ENCODE data around the gene TYRO3.
A peak's percentile ranks its signal among the peaks of the same experiment; 100 is the strongest.
"Not testable (repeated sequence)": the region's sequence is repeated elsewhere in the genome, so short reads cannot be mapped to it uniquely, and the experiment has no call there.

TYRO3 gene

DNA sequence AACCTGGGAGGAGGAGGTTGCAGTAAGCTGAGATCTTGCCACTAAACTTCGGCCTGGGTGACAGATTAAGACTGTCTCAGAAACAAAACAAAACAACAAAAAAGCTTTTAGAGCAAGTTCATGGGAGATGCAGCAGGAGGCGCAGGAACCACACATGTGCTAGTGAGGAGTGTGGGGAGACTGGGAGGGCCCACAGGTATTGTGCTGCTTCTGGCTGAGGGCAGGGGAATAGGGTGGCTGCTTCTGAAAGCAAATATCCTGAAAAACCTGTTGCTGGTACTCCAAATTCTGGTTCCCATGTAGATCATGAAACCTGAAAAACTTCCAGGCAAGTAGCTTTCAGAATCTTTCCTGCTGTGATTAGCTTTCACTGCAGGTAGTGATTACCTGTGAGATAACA, 22.1 kb downstream of the TYRO3 start:
- TF ChIP-seq, protein P1, sequence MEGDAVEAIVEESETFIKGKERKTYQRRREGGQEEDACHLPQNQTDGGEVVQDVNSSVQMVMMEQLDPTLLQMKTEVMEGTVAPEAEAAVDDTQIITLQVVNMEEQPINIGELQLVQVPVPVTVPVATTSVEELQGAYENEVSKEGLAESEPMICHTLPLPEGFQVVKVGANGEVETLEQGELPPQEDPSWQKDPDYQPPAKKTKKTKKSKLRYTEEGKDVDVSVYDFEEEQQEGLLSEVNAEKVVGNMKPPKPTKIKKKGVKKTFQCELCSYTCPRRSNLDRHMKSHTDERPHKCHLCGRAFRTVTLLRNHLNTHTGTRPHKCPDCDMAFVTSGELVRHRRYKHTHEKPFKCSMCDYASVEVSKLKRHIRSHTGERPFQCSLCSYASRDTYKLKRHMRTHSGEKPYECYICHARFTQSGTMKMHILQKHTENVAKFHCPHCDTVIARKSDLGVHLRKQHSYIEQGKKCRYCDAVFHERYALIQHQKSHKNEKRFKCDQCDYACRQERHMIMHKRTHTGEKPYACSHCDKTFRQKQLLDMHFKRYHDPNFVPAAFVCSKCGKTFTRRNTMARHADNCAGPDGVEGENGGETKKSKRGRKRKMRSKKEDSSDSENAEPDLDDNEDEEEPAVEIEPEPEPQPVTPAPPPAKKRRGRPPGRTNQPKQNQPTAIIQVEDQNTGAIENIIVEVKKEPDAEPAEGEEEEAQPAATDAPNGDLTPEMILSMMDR (IDR thresholded peaks at IDR 0.05; ENCODE audit: borderline replicate concordance, insufficient read depth, low read depth, low read length), result 0 out of 2 replicates have a peak, but pooled peaks have one; percentile 6
- H3K4me3 ChIP-seq (ENCODE audit: low read depth, low read length), result no peak overlapping the region

DNA sequence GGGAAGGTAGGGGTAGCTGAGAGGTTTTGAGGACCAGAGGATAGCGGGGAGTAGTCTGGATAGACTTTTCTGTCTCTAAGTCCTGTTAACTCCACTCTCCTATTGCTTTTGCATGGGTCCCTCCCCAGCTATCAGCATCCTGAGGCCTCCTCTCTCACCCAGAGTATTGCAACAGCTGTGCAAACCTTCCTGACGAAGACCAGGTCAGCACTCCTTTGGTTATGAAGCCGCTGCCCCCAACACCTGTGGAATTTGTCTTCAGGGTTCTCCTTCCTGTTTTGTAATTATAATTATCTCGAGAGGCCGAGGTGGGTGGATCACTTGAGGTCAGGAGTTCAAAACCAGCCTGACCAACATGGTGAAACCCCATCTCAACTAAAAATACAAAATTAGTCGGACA, 24.8 kb downstream of the TYRO3 start:
- TF ChIP-seq, protein P1 (IDR thresholded peaks at IDR 0.05; ENCODE audit: borderline replicate concordance, insufficient read depth, low read depth, low read length), result no peak

DNA sequence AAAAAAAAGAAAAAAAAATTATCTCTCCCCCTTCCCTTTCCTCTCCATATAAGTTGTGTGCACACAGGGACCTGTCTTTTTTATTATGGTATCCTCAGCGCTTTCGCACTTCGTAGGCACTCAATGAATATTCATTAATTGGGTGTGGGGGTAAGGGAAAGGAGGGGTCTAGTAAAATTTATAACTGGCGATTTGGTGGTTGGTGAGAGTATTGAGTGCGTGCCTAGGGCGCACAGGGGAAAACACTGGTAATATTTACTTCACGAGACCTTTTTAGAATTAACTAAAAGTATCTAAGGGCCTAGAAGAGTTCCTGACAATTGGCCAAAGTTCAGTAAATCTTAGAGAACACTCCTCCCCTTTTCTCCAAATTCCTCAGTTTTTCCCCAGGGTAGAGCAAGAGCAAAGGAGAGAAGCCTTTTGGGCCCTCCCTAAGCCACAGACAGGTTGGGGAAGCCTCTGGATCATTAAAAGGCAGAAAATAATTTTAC, 25.7 kb downstream of the TYRO3 start:
- no peak overlapping the region for H3K4me3 ChIP-seq (ENCODE audit: low read depth, low read length)
- TF ChIP-seq, protein P1 (IDR thresholded peaks at IDR 0.05; ENCODE audit: borderline replicate concordance, insufficient read depth, low read depth, low read length), result no peak

More for the DNA sequence above, 24.8 kb downstream of the TYRO3 start:
- H3K4me3 ChIP-seq (ENCODE audit: low read depth, low read length), result no peak overlapping the region

DNA sequence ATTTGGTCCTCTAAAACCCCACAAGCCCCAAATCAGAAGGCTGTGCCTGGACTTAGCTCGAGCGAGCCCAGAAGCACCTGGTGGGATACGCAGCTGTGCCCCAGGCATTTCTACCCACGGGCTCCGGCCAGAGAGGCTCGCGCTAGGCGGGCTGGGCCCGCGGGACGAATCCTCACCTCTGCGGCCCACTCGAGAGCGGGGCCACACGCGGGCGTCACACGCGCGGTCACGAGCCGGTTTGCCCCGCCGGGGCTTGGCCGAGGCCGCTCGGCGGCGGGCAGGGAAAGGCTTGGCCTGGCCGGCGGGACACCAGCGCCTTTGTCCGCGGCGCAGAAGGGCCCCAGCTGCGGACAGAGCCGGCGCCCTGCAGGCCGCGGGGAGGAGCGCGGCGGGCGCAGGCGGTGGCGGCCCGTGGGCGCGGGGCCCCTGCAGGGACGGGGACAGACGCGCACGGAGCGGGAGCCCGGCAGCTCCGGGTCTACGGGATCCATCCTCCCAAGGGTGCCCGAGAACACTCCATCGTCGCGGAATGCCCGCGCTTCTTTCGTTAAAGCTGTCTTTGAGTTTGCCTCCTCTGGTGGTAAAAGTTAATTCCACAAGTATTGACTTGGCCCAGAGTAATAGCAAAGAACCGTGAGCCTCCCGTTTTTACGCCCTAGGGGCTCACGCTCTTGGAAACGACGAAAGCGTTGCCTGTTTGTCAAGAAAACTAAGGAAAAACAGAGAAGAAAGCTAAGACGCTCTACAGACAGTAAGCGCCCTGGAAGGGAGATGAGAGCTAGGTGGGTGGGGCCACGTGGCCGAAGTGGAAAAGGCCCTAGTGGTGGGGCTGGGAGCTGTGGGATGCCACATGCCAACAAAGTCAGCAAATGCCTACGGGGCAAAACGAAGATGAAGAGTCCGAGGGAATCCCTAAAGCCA, 26.4 kb downstream of the TYRO3 start:
- TF ChIP-seq, protein P1 (IDR thresholded peaks at IDR 0.05; ENCODE audit: borderline replicate concordance, insufficient read depth, low read depth, low read length), result no peak
- no peak overlapping the region for H3K4me3 ChIP-seq (ENCODE audit: low read depth, low read length)

DNA sequence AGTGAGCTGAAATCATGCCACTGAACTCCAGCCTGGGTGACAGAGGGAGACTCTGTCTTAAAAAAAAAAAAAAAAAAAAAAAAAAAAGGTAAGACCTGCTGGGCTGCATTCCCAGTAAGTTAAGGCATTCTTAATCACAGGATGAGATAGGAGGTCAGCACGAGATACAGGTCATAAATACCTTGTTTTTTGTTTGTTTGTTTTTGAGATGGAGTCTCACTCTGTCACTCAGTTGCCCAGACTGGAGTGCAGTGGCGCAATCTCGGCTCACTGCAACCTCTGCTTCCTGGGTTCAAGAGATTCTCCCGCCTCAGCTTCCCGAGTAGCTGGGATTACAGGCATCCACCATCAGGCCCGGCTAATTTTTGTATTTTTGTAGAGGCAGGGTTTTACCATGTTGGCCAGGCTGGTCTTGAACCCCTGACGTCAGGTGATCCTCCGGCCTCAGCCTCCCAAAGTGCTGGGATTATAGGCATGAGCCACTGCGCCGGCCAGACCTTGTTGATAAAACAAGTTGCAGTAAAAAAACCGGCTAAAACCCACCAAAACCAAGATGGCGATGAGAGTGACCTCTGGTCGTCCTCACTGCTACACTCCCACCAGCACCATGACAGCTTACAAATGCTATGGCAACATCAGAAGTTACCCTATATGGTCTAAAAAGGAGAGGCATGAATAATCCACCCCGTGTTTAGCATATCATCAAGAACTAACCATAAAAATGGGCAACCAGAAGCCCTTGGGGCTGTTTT, 27.7 kb downstream of the TYRO3 start:
- not testable (repeated sequence) for H3K4me3 ChIP-seq (ENCODE audit: low read depth, low read length)

DNA sequence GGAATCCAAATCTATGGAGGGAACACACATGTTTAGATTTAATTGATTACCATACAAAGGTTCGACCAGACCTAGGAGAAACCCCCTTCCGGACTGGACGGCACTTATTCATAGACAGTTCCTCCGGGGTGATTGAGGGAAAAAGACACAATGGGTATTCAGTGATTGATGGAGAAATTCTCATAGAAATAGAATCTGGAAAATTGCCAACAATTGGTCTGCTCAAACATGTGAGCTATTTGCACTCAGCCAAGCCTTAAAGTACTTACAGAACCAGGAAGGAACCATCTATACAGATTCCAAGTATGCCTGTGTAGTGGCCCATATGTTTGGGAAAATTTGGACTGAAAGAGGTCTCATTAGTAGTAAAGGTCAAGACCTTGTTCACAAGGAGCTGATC, 30.0 kb downstream of the TYRO3 start:
- H3K4me3 ChIP-seq (ENCODE audit: low read depth, low read length), result not testable (repeated sequence)

DNA sequence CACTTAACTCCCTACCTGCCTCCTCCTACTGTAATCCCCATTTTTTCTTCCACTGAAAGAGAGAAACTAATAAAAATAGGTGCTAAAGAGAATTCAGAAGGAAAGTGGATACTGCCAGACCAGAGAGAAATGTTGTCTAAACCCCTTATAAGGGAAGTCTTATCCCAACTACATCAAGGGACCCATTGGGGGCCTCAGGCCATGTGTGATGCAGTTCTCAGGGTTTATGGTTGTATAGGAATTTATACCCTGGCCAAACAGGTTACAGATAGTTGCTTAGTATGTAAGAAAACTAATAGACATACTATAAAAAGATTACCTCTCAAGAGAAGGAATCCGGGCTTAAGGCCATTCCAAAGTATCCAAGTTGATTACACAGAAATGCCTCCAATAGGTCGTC, 30.6 kb downstream of the TYRO3 start:
- H3K4me3 ChIP-seq (ENCODE audit: low read depth, low read length), result not testable (repeated sequence)

DNA sequence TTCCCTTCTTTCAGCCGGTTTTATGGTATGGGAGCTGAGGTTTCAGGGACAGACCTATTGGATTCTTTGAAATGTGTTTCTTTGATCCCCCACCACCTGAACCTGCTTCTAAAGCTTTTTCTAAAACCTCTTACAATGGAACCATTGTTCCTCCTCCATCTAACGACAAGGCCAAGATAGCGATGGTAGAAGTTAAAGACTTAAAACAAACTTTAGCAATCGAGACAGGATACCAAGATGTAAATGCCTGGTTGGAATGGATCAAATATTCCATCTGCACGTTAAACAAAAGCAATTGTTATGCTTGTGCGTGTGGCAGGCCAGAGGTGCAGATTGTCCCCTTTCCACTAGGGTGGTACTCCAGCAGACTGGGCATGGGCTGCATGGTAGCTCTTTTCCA, 32.2 kb downstream of the TYRO3 start:
- H3K4me3 ChIP-seq (ENCODE audit: low read depth, low read length), result not testable (repeated sequence)

DNA sequence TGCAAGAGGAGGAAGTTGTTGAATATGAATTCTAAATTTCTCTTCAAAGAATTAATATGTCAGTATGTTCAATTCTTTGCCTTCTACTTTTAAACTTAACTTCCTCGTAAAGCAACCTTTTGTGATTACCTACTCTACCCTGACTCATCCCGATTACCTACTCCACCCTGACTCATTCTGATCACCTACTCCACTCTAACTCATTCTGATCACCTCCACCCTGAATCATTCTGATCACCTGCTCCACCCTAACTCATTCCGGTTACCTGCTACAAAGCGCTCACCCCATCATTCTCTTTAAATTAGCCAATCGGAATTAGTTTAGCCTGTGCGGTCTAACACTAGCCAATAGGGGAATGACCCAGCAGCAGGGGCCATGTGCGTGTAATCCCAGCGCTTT, 33.7 kb downstream of the TYRO3 start:
- not testable (repeated sequence) for H3K4me3 ChIP-seq (ENCODE audit: low read depth, low read length)
